NCI-H2227 treated with DMSO at 0.1 percent for 48 hours (cell line): ENCODE data around the gene CRISP3.
"Not testable (repeated sequence)": the region's sequence is repeated elsewhere in the genome, so short reads cannot be mapped to it uniquely, and the experiment has no call there.

Experiments
- DNase-seq: peaks from one replicate; lab custom pipeline; 2025; lab: John Stamatoyannopoulos, UW

The CRISP3 gene

GRCh38 chr6:49744259-49744658 lies at the start of gene CRISP3:
Gene CRISP3, minus strand, starts transcription at chr6:49744388. Its CDS starts 21 bp downstream, at chr6:49744367.
- DNase-seq: no peak

GRCh38 chr6:49790341-49790740 lies 46.2 kb upstream of the CRISP3 start:
- no peak for DNase-seq

GRCh38 chr6:49787176-49787575 lies 43.0 kb upstream of the CRISP3 start, which contains the start of gene PGK2:
Gene PGK2, minus strand, starts transcription at chr6:49787285. Its CDS starts 98 bp downstream, at chr6:49787187.
- no peak for DNase-seq

- DNase-seq: no peak
Measured at GRCh38 chr6:49784272-49784671, 40.1 kb upstream of the CRISP3 start.

- DNase-seq: no peak
Measured at GRCh38 chr6:49782725-49783124, 38.5 kb upstream of the CRISP3 start.

- no peak for DNase-seq
Measured at GRCh38 chr6:49782293-49782692, 38.1 kb upstream of the CRISP3 start.

GRCh38 chr6:49776444-49776843 lies 32.3 kb upstream of the CRISP3 start:
- DNase-seq: no peak

GRCh38 chr6:49775043-49775442 lies 30.9 kb upstream of the CRISP3 start:
- no peak for DNase-seq

- no peak for DNase-seq
Measured at GRCh38 chr6:49772285-49772684, 28.1 kb upstream of the CRISP3 start.

GRCh38 chr6:49766762-49767161 lies 22.6 kb upstream of the CRISP3 start:
- no peak for DNase-seq

GRCh38 chr6:49764571-49765236 lies 20.5 kb upstream of the CRISP3 start:
- DNase-seq: no peak

- DNase-seq: no peak
Measured at GRCh38 chr6:49743429-49743828, 759 bp downstream of the CRISP3 start.

- DNase-seq: peak; percentile 72
Measured at GRCh38 chr6:49739423-49739822, 4.8 kb downstream of the CRISP3 start.

GRCh38 chr6:49736017-49736508 lies 8.1 kb downstream of the CRISP3 start:
- no peak for DNase-seq

- no peak for DNase-seq
Measured at GRCh38 chr6:49733680-49734079, 10.5 kb downstream of the CRISP3 start.

GRCh38 chr6:49732781-49733180 lies 11.4 kb downstream of the CRISP3 start:
- no peak for DNase-seq

- DNase-seq: no peak
Measured at GRCh38 chr6:49730251-49730650, 13.9 kb downstream of the CRISP3 start.

GRCh38 chr6:49723917-49724316 lies 20.3 kb downstream of the CRISP3 start:
- DNase-seq: not testable (repeated sequence)

GRCh38 chr6:49721297-49721696 lies 22.9 kb downstream of the CRISP3 start:
- no peak for DNase-seq

- no peak for DNase-seq
Measured at GRCh38 chr6:49720372-49720771, 23.8 kb downstream of the CRISP3 start.

- DNase-seq: peak; percentile 4
Measured at GRCh38 chr6:49713346-49713745, 30.8 kb downstream of the CRISP3 start, which contains the start of gene CRISP2. Gene CRISP2, minus strand, starts transcription at chr6:49713543. Its CDS starts 4,347 bp downstream, at chr6:49709196.

GRCh38 chr6:49698478-49698877 lies 45.7 kb downstream of the CRISP3 start:
- DNase-seq: no peak

GRCh38 chr6:49693512-49693911 lies 50.7 kb downstream of the CRISP3 start:
- DNase-seq: no peak

- no peak for DNase-seq
Measured at GRCh38 chr6:49692534-49692933, 51.7 kb downstream of the CRISP3 start.
